Measurements from ENCODE around the gene KRT77. TPM values are rescaled to one million over a fixed set of nuclear protein-coding genes. Genes with fewer than 3 reads are reported as not detected.

The KRT77 gene
- total RNA-seq, 3 donors from 2014 or later (not counting 1 experiment from before 2014, with no cell fraction given), result not detected

GRCh38 chr12:52648012-52648550 is 55.2 kb downstream of the KRT77 start:
- Mint-ChIP-seq H3K4me3 (peak overlapping the region; percentile 17), H3K4me1 (peaks cover 65 to 75% of the 10 kb centered on the region in 2 donors), H3K36me3 (no peaks in the 10 kb centered on the region), H3K9me3 (no peaks in the 10 kb centered on the region), H3K27ac (peak overlapping the region; percentile 35 to 97), H3K27me3 (ENCODE audit: low read depth in 2 of 2) (no peaks in the 10 kb centered on the region)
- no peak for TF ChIP-seq CTCF (IDR thresholded peaks at IDR 0.05)
- Histone ChIP-seq H3K27ac (ENCODE audit: low read length) (no peak overlapping the region), H3K4me1 (ENCODE audit: control insufficient read depth, insufficient read depth, low read length) (peaks cover 42% of the 10 kb centered on the region), H3K36me3 (ENCODE audit: control insufficient read depth, insufficient read depth, low read length) (no peaks in the 10 kb centered on the region), H3K27me3 (ENCODE audit: control insufficient read depth, insufficient read depth, low read length) (no peaks in the 10 kb centered on the region), H3K4me3 (ENCODE audit: low read length) (no peak overlapping the region), H3K9me3 (ENCODE audit: control insufficient read depth, insufficient read depth, low read length) (peaks cover 3% of the 10 kb centered on the region)
- no peak for ATAC-seq
- no peak for DNase-seq
- intact Hi-C loops (cut with micrococcal nuclease), result loop anchor here (5.0 kb wide), 1 partner anchor 34 kb away; the partner anchor contains the start of gene KRT1
- 97% methylated on average over 8 of the region's 8 CpGs for WGBS (ENCODE audit: insufficient coverage)

GRCh38 chr12:52647601-52648000 is 55.7 kb downstream of the KRT77 start:
- TF ChIP-seq CTCF (IDR thresholded peaks at IDR 0.05), result no peak
- DNase-seq (no peak), ATAC-seq (no peak)
- Mint-ChIP-seq H3K27ac (peak overlapping the region; percentile 97 to 98), H3K4me3 (peak overlapping the region; percentile 61), H3K4me1 (peaks cover 63 to 75% of the 10 kb centered on the region in 2 donors), H3K9me3 (no peaks in the 10 kb centered on the region), H3K36me3 (no peaks in the 10 kb centered on the region), H3K27me3 (ENCODE audit: low read depth in 2 of 2) (no peaks in the 10 kb centered on the region)
- 99% methylated on average over 8 of the region's 9 CpGs for WGBS (ENCODE audit: insufficient coverage)
- intact Hi-C loops (cut with micrococcal nuclease), result loop anchor here (5.0 kb wide), 1 partner anchor 35 kb away; the partner anchor contains the start of gene KRT1
- H3K36me3 ChIP-seq (ENCODE audit: control insufficient read depth, insufficient read depth, low read length), result no peaks in the 10 kb centered on the region
- H3K27ac ChIP-seq (ENCODE audit: low read length), result no peak overlapping the region
- peaks cover 3% of the 10 kb centered on the region for H3K9me3 ChIP-seq (ENCODE audit: control insufficient read depth, insufficient read depth, low read length)
- peaks cover 42% of the 10 kb centered on the region for H3K4me1 ChIP-seq (ENCODE audit: control insufficient read depth, insufficient read depth, low read length)
- H3K4me3 ChIP-seq (ENCODE audit: low read length), result no peak overlapping the region
- H3K27me3 ChIP-seq (ENCODE audit: control insufficient read depth, insufficient read depth, low read length), result no peaks in the 10 kb centered on the region

GRCh38 chr12:52646613-52647012 is 56.7 kb downstream of the KRT77 start:
- peak overlapping the region; percentile 97 to 98 for H3K27ac Mint-ChIP-seq
- no peaks in the 10 kb centered on the region for H3K27me3 ChIP-seq (ENCODE audit: control insufficient read depth, insufficient read depth, low read length)
- H3K4me1 Mint-ChIP-seq, result peaks cover 66 to 82% of the 10 kb centered on the region in 2 donors
- H3K4me3 ChIP-seq (ENCODE audit: low read length), result no peak overlapping the region
- no peak for TF ChIP-seq CTCF (IDR thresholded peaks at IDR 0.05)
- no peak for ATAC-seq
- H3K27me3 Mint-ChIP-seq (ENCODE audit: low read depth in 2 of 2), result no peaks in the 10 kb centered on the region
- 96% methylated on average over 12 of the region's 12 CpGs for WGBS (ENCODE audit: insufficient coverage)
- H3K36me3 ChIP-seq (ENCODE audit: control insufficient read depth, insufficient read depth, low read length), result no peaks in the 10 kb centered on the region
- no peaks in the 10 kb centered on the region for H3K9me3 Mint-ChIP-seq
- no peak for DNase-seq
- H3K27ac ChIP-seq (ENCODE audit: low read length), result peak overlapping the region; percentile 89
- intact Hi-C loops (cut with micrococcal nuclease), result loop anchor here (5.0 kb wide), 1 partner anchor 36 kb away; the partner anchor contains the start of gene KRT1
- H3K9me3 ChIP-seq (ENCODE audit: control insufficient read depth, insufficient read depth, low read length), result peaks cover 3% of the 10 kb centered on the region
- H3K4me3 Mint-ChIP-seq, result peak overlapping the region; percentile 84
- no peaks in the 10 kb centered on the region for H3K36me3 Mint-ChIP-seq
- peaks cover 42% of the 10 kb centered on the region for H3K4me1 ChIP-seq (ENCODE audit: control insufficient read depth, insufficient read depth, low read length)

Data from natural killer cell (primary cell).